IPS-20b (cell line): ENCODE data around the gene RPL21.

ENCODE experiments used
- H3K27ac ChIP-seq: one replicate; pipeline ENCODE4 v1.5.1; 2013; ENCODE audit warnings: low read length
- H3K27me3 ChIP-seq: 2 replicates; pipeline ENCODE4 v1.6.1; 2013; ENCODE audit warnings: mild to moderate bottlenecking, low read length, inconsistent platforms; ENCODE audit not compliant: insufficient read depth
- H3K36me3 ChIP-seq: 2 replicates; pipeline ENCODE4 v1.6.1; 2013; ENCODE audit warnings: low read depth, mild to moderate bottlenecking, inconsistent platforms, low read length, moderate library complexity; ENCODE audit not compliant: insufficient read depth
- H3K4me1 ChIP-seq: 2 replicates; pipeline ENCODE4 v1.6.1; 2013; ENCODE audit warnings: mild to moderate bottlenecking, control low read depth, inconsistent platforms, low read length, moderate library complexity; ENCODE audit not compliant: insufficient read depth
- H3K4me3 ChIP-seq: 2 replicates; pipeline ENCODE4 v1.5.1; 2013; ENCODE audit warnings: mild to moderate bottlenecking, low read length, inconsistent platforms
- H3K9ac ChIP-seq: 2 replicates; pipeline ENCODE4 v1.6.1; 2013; ENCODE audit warnings: low read depth, mild to moderate bottlenecking, inconsistent platforms, low read length, moderate library complexity
- H3K9me3 ChIP-seq: 2 replicates; pipeline ENCODE4 v1.6.1; 2013; ENCODE audit warnings: mild to moderate bottlenecking, low read depth, low read length, inconsistent platforms; ENCODE audit not compliant: insufficient read depth

The RPL21 gene

DNA sequence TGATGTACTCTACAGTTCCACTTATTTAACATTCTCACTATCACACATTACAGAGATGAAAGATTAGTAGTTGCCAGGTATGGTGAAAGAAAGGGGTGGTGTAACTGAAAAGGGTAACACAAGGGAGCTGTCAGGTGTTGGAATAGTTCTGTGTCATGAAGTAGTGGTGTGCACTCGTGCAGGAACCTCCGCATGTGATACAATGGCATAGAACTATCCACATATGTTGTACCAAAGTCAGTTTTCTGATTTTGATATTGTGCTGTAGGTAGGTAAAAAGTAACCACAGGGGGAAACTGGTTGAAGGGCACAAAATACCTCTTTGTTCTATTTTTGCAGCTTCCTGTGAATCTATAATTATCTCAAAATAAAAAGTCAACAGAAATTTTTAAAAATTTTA is 24.4 kb upstream of the RPL21 start:
- no peaks in the 10 kb centered on the region for H3K27me3 ChIP-seq
- H3K27ac ChIP-seq: no peak overlapping the region
- no peaks in the 10 kb centered on the region for H3K36me3 ChIP-seq
- peaks cover 6% of the 10 kb centered on the region for H3K9me3 ChIP-seq
- H3K4me3 ChIP-seq: no peak overlapping the region
- H3K4me1 ChIP-seq: no peaks in the 10 kb centered on the region
- H3K9ac ChIP-seq: no peak overlapping the region

GRCh38 chr13:27228131-27228530 is 23.2 kb upstream of the RPL21 start:
- Histone ChIP-seq H3K27me3 (no peaks in the 10 kb centered on the region), H3K36me3 (no peaks in the 10 kb centered on the region), H3K9me3 (peaks cover 6% of the 10 kb centered on the region), H3K4me3 (no peak overlapping the region), H3K27ac (no peak overlapping the region), H3K9ac (no peak overlapping the region), H3K4me1 (no peaks in the 10 kb centered on the region)

GRCh38 chr13:27229642-27230041 is 21.7 kb upstream of the RPL21 start:
- peaks cover 6% of the 10 kb centered on the region for H3K9me3 ChIP-seq
- no peaks in the 10 kb centered on the region for H3K4me1 ChIP-seq
- H3K36me3 ChIP-seq: no peaks in the 10 kb centered on the region
- no peak overlapping the region for H3K4me3 ChIP-seq
- no peak overlapping the region for H3K9ac ChIP-seq
- H3K27me3 ChIP-seq: no peaks in the 10 kb centered on the region
- H3K27ac ChIP-seq: no peak overlapping the region

GRCh38 chr13:27233964-27234363 is 17.4 kb upstream of the RPL21 start:
- Histone ChIP-seq H3K9ac (no peak overlapping the region), H3K27me3 (no peaks in the 10 kb centered on the region), H3K4me1 (no peaks in the 10 kb centered on the region), H3K9me3 (no peaks in the 10 kb centered on the region), H3K27ac (no peak overlapping the region), H3K4me3 (no peak overlapping the region), H3K36me3 (no peaks in the 10 kb centered on the region)

DNA sequence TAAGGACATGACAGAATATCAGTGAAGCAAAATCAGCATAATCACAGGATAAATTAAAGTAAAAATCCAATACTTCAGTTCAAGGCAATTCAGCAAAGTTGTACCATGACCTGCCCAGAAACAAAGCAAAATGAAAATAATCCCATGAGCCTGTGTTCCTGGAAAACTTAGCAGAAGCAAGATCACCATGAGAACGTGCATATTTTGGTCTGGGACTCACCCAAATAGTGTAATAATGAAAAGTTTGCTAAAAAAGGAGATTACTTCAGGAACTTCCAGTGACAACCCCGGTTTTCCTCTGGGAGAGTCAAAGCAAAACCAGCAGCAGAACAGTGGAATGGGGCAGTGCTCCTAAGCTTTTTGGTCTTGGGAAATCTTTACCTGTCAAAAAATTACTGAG is 14.9 kb upstream of the RPL21 start:
- Histone ChIP-seq H3K9ac (no peak overlapping the region), H3K4me1 (no peaks in the 10 kb centered on the region), H3K27me3 (no peaks in the 10 kb centered on the region), H3K27ac (no peak overlapping the region), H3K4me3 (no peak overlapping the region), H3K9me3 (no peaks in the 10 kb centered on the region), H3K36me3 (no peaks in the 10 kb centered on the region)

DNA sequence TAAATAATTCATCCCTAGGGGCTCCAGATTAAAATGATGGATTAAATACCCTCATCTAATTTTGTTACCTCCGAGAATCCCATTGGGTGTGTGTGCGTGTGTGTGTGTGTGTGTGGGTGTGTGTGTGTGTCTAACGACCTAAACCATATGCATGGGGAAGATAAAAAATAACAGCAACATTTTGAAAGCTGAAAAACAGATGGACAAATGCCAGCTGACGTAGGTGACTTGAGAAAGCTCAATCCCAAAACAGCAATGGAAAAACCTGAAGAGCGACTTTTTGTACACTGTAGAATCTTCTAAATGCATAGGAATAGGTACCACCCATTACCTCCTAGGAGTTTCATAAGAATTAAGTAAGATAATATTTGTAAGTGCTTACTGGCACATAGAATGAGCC is 8.7 kb upstream of the RPL21 start:
- peaks cover 5% of the 10 kb centered on the region; the same call in 1 of the 2 replicates for H3K36me3 ChIP-seq
- H3K9ac ChIP-seq: peak overlapping the region; percentile 13; the same call in 1 of the 2 replicates
- no peaks in the 10 kb centered on the region for H3K9me3 ChIP-seq
- H3K27ac ChIP-seq: no peak overlapping the region
- no peaks in the 10 kb centered on the region for H3K27me3 ChIP-seq
- H3K4me1 ChIP-seq: peaks cover 10% of the 10 kb centered on the region; the same call in 1 of the 2 replicates
- H3K4me3 ChIP-seq: no peak overlapping the region

- H3K9ac ChIP-seq: peak overlapping the region; percentile 10; the same call in 1 of the 2 replicates
- peak overlapping the region; percentile 26 for H3K27ac ChIP-seq
These were observed 5.7 kb upstream of the RPL21 start for GRCh38 chr13:27245610-27246009.

DNA sequence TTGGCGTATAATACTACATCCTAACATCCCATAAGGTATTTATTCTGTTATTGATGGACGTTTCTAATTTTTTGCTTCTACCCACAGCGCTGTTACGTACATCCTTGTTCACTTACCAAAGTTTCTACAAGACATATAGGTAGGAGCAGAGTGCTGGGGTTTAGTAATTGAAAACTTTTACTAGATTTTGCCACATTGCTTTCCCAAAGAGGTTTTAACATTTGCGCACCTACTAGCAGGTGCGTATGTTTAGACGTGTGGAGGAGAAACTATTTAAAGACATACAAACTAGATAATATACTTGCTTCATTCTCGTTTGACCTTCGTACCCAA is 559 bp upstream of the RPL21 start:
- Histone ChIP-seq H3K36me3 (peaks cover 44% of the 10 kb centered on the region), H3K4me1 (peaks cover 11% of the 10 kb centered on the region; the same call in 1 of the 2 replicates), H3K4me3 (peak overlapping the region; percentile 95), H3K9ac (peak overlapping the region; percentile 100), H3K27me3 (no peaks in the 10 kb centered on the region), H3K27ac (peak overlapping the region; percentile 100), H3K9me3 (no peaks in the 10 kb centered on the region)

More at GRCh38 chr13:27245610-27246009, 5.7 kb upstream of the RPL21 start:
- Histone ChIP-seq H3K9me3 (no peaks in the 10 kb centered on the region), H3K4me1 (peaks cover 16% of the 10 kb centered on the region; the same call in 1 of the 2 replicates), H3K36me3 (peaks cover 5% of the 10 kb centered on the region; the same call in 1 of the 2 replicates), H3K27me3 (no peaks in the 10 kb centered on the region), H3K4me3 (peak overlapping the region; percentile 21; the same call in 1 of the 2 replicates)

GRCh38 chr13:27252467-27252866 is 1.1 kb downstream of the RPL21 start:
- Histone ChIP-seq H3K27me3 (no peaks in the 10 kb centered on the region), H3K4me3 (peak overlapping the region; percentile 95), H3K36me3 (peaks cover 60% of the 10 kb centered on the region), H3K27ac (peak overlapping the region; percentile 100), H3K9ac (peak overlapping the region; percentile 100), H3K4me1 (peaks cover 6% of the 10 kb centered on the region; the same call in 1 of the 2 replicates), H3K9me3 (no peaks in the 10 kb centered on the region)

DNA sequence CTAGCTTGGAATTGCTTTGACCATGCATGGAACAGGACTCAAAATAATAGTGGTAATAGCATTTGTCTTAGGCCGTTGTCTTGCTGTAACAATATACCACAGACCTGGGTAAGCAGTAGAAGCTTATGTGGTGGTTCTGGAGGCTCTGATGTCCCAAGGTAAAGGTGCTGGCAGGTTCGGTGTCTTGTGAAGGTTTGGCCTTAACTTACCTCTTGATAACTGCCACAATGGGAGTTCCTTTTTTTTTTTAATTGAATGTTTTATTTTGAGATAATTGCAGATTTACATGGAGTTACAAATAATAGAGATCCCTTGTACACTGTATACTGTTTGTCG is 5.8 kb downstream of the RPL21 start:
- Histone ChIP-seq H3K9ac (no peak overlapping the region), H3K27ac (no peak overlapping the region), H3K36me3 (peaks cover 89% of the 10 kb centered on the region), H3K4me1 (peaks cover 11% of the 10 kb centered on the region), H3K9me3 (no peaks in the 10 kb centered on the region), H3K27me3 (no peaks in the 10 kb centered on the region), H3K4me3 (no peak overlapping the region)

GRCh38 chr13:27257648-27258253 is 6.4 kb downstream of the RPL21 start:
- Histone ChIP-seq H3K4me1 (peaks cover 11% of the 10 kb centered on the region), H3K9me3 (no peaks in the 10 kb centered on the region), H3K27me3 (no peaks in the 10 kb centered on the region), H3K36me3 (peaks cover 83% of the 10 kb centered on the region), H3K27ac (no peak overlapping the region), H3K9ac (no peak overlapping the region), H3K4me3 (no peak overlapping the region)

- Histone ChIP-seq H3K4me3 (no peak overlapping the region), H3K27ac (no peak overlapping the region), H3K9ac (no peak overlapping the region), H3K27me3 (no peaks in the 10 kb centered on the region), H3K36me3 (peaks cover 73% of the 10 kb centered on the region), H3K4me1 (peaks cover 11% of the 10 kb centered on the region), H3K9me3 (no peaks in the 10 kb centered on the region)
These were observed 7.5 kb downstream of the RPL21 start for GRCh38 chr13:27258637-27259386.
